Measurements from ENCODE around the gene FHIT.

DNA sequence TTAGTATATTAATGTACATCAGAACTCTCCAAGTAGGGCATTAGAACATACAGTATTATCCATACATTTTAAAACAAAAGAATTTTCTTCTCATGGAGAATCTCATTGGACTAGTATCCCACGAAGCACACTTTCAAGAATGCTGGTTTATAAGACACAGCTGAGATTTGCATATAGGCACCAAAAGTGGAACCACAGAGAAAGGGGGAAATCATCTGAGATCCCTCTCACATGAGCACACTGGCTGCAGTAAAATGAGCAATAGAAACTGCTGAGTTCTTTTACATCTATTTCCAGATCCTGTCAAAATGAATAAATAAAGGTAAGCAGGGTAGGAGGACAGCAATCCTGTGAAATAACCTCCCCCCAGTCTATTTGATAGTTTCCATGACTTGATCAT is 665.3 kb downstream of the FHIT start:
- TF ChIP-seq POLR2A (IDR thresholded peaks at IDR 0.05; ENCODE audit: low read depth, low read length) = no peak
- TF ChIP-seq POLR2AphosphoS5 (IDR thresholded peaks at IDR 0.05; ENCODE audit: low read depth, low read length) = no peak
- TF ChIP-seq TAF1 (IDR thresholded peaks at IDR 0.05; ENCODE audit: borderline replicate concordance, low read depth, low read length) = no peak

Data from GM12892 (cell line).